ENCODE measurements around the gene GLS. TPM values are rescaled to one million over a fixed set of nuclear protein-coding genes. Genes with fewer than 3 reads are reported as not detected.

The GLS gene
- total and polyA plus RNA-seq, 4 donors, result 31.1 to 318 (median 104) TPM

DNA sequence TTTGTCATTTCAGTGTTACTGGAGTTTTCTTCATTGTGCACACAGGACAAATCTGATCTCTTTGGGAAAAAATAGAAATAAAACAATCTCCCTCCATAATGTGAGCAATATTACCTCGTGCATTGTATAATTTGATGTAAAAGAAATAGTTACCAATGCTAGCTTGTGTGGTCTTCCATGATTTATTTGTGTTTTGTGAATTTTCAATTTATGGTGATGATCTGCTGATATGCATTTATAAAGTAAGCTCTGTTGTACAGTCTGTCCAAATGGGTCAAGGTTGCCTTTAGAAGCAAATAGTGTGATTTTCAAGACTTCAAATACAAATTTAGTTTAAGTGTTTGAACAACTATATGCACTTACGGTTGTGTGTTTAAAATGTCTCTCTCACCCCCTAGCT, 82.5 kb downstream of the GLS start:
- Histone ChIP-seq H3K9me3 (ENCODE audit: control insufficient read depth in 4 of 4, insufficient read depth in 3 of 4, low read length in 3 of 4) (no peaks in the 10 kb centered on the region), H3K36me3 (ENCODE audit: control insufficient read depth in 4 of 4, insufficient read depth in 4 of 4, low read length in 4 of 4) (peaks cover 7 to 25% (median 14%) of the 10 kb centered on the region in 4 donors), H3K27ac (ENCODE audit: low read depth in 1 of 2, low read length in 1 of 2) (no peak overlapping the region), H3K9ac (ENCODE audit: insufficient read depth in 1 of 2, low read length in 2 of 2) (no peak overlapping the region), H3K4me1 (ENCODE audit: control insufficient read depth in 5 of 5, insufficient read depth in 5 of 5, low read length in 5 of 5) (peaks cover 0 to 4% (median 0%) of the 10 kb centered on the region in 5 donors), H3K4me3 (no peak overlapping the region), H3K27me3 (ENCODE audit: control insufficient read depth in 3 of 3, insufficient read depth in 3 of 3, low read length in 2 of 3) (no peaks in the 10 kb centered on the region)
- ATAC-seq (ENCODE audit: insufficient read depth, low FRiP score) (no peak), DNase-seq (no peak)
- TF ChIP-seq, protein P1, sequence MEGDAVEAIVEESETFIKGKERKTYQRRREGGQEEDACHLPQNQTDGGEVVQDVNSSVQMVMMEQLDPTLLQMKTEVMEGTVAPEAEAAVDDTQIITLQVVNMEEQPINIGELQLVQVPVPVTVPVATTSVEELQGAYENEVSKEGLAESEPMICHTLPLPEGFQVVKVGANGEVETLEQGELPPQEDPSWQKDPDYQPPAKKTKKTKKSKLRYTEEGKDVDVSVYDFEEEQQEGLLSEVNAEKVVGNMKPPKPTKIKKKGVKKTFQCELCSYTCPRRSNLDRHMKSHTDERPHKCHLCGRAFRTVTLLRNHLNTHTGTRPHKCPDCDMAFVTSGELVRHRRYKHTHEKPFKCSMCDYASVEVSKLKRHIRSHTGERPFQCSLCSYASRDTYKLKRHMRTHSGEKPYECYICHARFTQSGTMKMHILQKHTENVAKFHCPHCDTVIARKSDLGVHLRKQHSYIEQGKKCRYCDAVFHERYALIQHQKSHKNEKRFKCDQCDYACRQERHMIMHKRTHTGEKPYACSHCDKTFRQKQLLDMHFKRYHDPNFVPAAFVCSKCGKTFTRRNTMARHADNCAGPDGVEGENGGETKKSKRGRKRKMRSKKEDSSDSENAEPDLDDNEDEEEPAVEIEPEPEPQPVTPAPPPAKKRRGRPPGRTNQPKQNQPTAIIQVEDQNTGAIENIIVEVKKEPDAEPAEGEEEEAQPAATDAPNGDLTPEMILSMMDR (IDR thresholded peaks at IDR 0.05; ENCODE audit: control extremely low read depth, extremely low read depth), result no peak
- WGBS, 2 donors, result 77 to 93% methylated on average over 2 of the region's 2 CpGs

DNA sequence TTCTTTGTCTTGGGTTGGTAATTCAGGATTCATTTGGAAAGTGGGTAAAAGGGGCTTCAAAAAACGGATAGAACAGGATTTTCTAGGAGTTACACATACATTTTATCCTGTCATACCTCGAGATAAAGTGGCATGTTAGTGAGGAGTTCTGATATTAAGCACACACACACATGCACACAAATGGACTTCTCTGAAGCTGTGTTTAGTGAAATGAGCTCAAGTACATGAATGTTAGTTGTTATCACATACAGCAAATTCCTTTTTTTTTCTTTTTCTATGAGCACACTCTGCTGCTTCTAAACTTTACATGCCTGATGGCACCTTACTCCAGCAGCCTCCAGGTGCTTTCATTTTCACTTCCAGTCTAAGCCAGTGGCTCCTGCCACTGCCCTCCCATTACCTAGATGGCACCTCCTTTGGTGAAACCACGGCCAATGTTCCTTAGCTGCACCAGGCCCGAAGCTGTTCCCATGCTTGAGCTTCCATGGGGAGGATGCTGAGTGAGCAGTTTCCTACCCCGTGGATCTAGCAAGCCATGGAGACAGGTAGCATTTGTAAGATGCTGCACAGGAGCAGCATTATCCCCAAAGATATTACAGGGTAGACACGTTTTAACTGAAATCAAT, 83.7 kb downstream of the GLS start:
- DNase-seq, result no peak
- Histone ChIP-seq H3K9me3 (ENCODE audit: control insufficient read depth in 4 of 4, insufficient read depth in 3 of 4, low read length in 3 of 4) (no peaks in the 10 kb centered on the region), H3K9ac (ENCODE audit: insufficient read depth in 1 of 2, low read length in 2 of 2) (no peak overlapping the region), H3K27ac (ENCODE audit: low read depth in 1 of 2, low read length in 1 of 2) (peak overlapping the region in 1 of 2 donors; percentile 53), H3K27me3 (ENCODE audit: control insufficient read depth in 3 of 3, insufficient read depth in 3 of 3, low read length in 2 of 3) (no peaks in the 10 kb centered on the region), H3K4me1 (ENCODE audit: control insufficient read depth in 5 of 5, insufficient read depth in 5 of 5, low read length in 5 of 5) (peaks cover 0 to 4% (median 0%) of the 10 kb centered on the region in 5 donors), H3K36me3 (ENCODE audit: control insufficient read depth in 4 of 4, insufficient read depth in 4 of 4, low read length in 4 of 4) (peaks cover 7 to 27% (median 19%) of the 10 kb centered on the region in 4 donors), H3K4me3 (no peak overlapping the region)
- 78 to 86% methylated on average over 6 of the region's 6 CpGs for WGBS, 2 donors
- TF ChIP-seq, protein P1 (IDR thresholded peaks at IDR 0.05; ENCODE audit: control extremely low read depth, extremely low read depth), result no peak
- no peak for ATAC-seq (ENCODE audit: insufficient read depth, low FRiP score)

DNA sequence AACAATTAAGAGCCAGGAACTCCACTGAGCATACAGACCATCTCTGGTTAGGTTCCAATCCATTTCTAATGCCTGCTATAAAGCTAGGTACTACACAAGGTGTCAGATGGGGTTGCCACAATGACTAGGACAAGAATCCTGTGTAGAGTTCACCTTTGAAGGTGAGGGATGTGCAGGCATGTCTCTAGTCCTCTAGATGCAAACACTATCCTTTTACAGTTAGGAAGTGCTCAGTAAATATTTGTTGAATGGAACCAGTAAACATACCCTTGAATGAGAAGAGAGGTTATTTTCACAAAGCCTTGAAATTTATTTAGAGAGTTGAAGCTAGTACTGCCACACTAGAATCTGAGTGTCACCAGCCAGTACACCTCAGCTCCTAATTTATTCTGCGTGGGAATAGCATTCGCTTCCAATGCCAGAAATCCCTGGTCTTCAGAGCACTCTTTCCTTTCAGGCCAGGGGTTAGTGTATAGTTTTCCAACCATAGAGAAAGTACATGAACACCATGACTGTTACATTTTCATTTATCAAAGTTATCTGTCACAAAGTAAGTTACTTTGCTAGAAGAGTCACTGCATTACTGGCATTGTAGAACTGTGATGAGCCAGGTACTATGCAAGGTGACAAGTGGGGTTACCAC, 85.1 kb downstream of the GLS start:
- H3K4me3 ChIP-seq, result no peak overlapping the region
- ATAC-seq (ENCODE audit: insufficient read depth, low FRiP score) (no peak), DNase-seq (no peak)
- H3K9me3 ChIP-seq (ENCODE audit: control insufficient read depth in 4 of 4, insufficient read depth in 3 of 4, low read length in 3 of 4), result no peaks in the 10 kb centered on the region
- peaks cover 16 to 35% (median 24%) of the 10 kb centered on the region in 4 donors for H3K36me3 ChIP-seq (ENCODE audit: control insufficient read depth in 4 of 4, insufficient read depth in 4 of 4, low read length in 4 of 4)
- 88 to 91% methylated on average over 2 of the region's 2 CpGs for WGBS, 2 donors
- H3K27me3 ChIP-seq (ENCODE audit: control insufficient read depth in 3 of 3, insufficient read depth in 3 of 3, low read length in 2 of 3), result no peaks in the 10 kb centered on the region
- H3K9ac ChIP-seq (ENCODE audit: insufficient read depth in 1 of 2, low read length in 2 of 2), result no peak overlapping the region
- H3K4me1 ChIP-seq (ENCODE audit: control insufficient read depth in 5 of 5, insufficient read depth in 5 of 5, low read length in 5 of 5), result peaks cover 0 to 4% (median 0%) of the 10 kb centered on the region in 5 donors
- TF ChIP-seq, protein P1 (IDR thresholded peaks at IDR 0.05; ENCODE audit: control extremely low read depth, extremely low read depth), result no peak
- peak overlapping the region in 1 of 2 donors; percentile 21 for H3K27ac ChIP-seq (ENCODE audit: low read depth in 1 of 2, low read length in 1 of 2)

Data from lung (tissue), 12 donors.